ENCODE results near the gene ZNF329.

ZNF329 gene

DNA sequence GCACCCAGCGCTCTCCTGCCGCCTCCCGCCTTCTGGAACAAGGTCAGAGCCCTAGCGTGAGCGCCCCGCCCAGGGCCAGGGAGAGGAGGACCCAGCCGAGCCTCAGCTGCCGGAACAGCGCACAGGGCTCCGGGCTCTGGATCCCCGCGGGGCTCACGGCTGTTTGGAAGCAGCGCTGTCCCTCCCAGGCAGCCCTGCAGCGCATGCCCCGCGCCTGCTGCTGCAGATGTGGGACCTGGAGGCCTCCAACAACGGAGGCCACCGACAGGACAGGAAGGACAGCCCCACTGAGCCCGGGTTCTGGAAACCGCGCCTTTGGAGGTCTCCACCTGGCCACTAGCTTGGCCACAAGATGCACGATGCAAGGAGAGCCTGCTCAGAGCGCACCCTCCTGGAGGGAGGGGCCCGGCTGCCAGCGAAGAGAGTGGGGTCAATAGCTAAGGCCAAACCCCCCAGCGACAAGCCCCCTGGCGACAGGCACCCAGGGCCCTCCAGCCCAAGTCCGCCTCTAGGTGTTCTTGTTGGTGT lies 65.2 kb downstream of the ZNF329 start:
- Histone ChIP-seq H3K9ac (no peak overlapping the region), H3K27ac (no peak overlapping the region), H2AFZ (ENCODE audit: low read depth) (no peak overlapping the region), H3K27me3 (ENCODE audit: insufficient read depth, low read depth) (no peaks in the 10 kb centered on the region), H3K4me3 (IDR thresholded peaks at IDR 0.05; ENCODE audit: insufficient read depth, low read depth, low read length) (no peak overlapping the region), H3K4me1 (ENCODE audit: low read depth, poor library complexity, severe bottlenecking) (no peaks in the 10 kb centered on the region), H3K79me2 (ENCODE audit: insufficient read depth, low read depth) (no peaks in the 10 kb centered on the region), H3K36me3 (ENCODE audit: insufficient read depth) (no peaks in the 10 kb centered on the region), H3K4me2 (no peak overlapping the region), H4K20me1 (ENCODE audit: insufficient read depth) (no peaks in the 10 kb centered on the region)
- no peak for TF ChIP-seq CTCF (conservative IDR thresholded peaks at IDR 0.05; ENCODE audit: low read depth, low read length)

DNA sequence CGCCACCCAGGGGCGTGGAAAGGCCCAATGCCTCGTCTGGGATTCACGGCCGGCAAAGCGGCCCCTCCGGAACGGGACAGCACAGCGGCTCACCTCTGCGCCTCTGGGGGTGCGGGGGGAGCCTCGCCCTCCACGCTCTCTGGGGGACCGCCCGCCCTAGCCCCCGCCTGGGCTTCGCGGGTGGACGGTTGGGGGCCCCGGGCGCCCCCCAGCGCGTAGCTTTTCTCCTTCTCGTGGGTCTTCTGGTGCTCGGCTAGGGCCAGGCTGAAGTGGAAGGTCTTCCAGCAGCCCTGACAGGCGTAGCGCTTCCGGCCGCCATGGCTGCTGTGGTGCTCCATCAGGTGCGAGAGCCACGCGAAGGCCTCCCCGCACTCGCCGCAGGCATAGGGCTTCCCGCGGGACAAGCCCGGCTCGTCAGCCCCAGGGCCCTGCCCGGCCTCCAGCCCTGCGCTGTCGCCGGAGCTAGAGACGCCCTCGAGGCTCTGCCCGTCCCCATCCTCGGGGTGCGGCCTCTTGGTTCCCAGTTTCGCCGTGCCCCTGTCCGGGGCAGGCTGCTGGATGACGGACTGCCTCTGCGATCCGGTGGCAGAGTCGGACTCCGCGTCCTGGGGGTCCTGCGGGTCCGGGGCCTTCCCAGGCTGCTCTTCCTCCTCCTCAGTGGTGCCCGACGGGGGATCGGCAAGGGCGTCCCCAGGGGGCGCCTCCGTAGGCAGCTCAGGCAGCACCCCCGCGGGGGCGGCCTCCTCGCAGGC lies 65.8 kb downstream of the ZNF329 start:
- H3K4me3 ChIP-seq (IDR thresholded peaks at IDR 0.05; ENCODE audit: insufficient read depth, low read depth, low read length), result no peak overlapping the region

DNA sequence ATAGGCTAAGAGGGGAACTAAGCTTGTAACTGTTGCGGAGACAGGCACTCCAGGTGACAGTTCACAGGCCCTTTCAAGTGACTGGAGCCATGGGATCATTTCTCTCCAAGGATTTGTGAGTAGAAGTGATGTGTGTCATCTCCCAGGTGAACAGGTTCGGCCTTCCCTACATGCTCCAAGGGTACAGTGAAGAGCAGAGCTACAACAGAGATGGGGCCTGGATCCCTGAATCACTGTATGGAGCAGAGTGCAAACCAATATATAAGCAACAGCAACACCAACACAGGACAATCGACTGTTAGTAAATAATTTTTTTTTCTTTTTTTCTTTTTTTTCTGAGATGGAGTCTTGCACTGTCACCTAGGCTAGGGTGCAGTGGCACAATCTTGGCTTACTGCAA lies 67.6 kb downstream of the ZNF329 start:
- H3K36me3 ChIP-seq (ENCODE audit: insufficient read depth), result no peaks in the 10 kb centered on the region
- H3K27ac ChIP-seq, result no peak overlapping the region

More for the DNA sequence above, 65.8 kb downstream of the ZNF329 start:
- H3K27me3 ChIP-seq (ENCODE audit: insufficient read depth, low read depth), result no peaks in the 10 kb centered on the region
- no peaks in the 10 kb centered on the region for H4K20me1 ChIP-seq (ENCODE audit: insufficient read depth)
- H3K4me2 ChIP-seq, result no peak overlapping the region
- no peaks in the 10 kb centered on the region for H3K36me3 ChIP-seq (ENCODE audit: insufficient read depth)
- TF ChIP-seq CTCF (conservative IDR thresholded peaks at IDR 0.05; ENCODE audit: low read depth, low read length), result no peak
- no peak overlapping the region for H2AFZ ChIP-seq (ENCODE audit: low read depth)
- no peaks in the 10 kb centered on the region for H3K4me1 ChIP-seq (ENCODE audit: low read depth, poor library complexity, severe bottlenecking)
- H3K27ac ChIP-seq, result no peak overlapping the region
- H3K79me2 ChIP-seq (ENCODE audit: insufficient read depth, low read depth), result no peaks in the 10 kb centered on the region
- H3K9ac ChIP-seq, result no peak overlapping the region

DNA sequence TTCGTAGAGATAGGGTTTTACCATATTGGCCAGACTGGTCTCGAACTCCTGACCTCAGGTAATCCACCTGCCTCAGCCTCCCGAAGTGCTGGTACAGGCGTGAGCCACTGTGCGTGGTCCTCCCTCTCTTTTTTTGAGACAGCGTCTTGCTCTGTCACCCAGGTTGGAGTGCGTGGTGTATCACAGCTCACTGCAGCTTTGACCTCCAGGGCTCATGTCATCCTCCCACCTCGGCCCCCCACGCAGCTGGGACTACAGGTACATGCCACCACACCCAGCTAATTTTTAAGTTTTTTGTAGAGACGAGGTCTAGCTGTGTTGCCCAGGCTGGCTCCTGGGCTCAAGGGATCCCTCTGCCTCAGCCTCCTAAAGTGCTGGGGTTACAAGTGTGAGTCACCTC lies 70.8 kb downstream of the ZNF329 start:
- Histone ChIP-seq H2AFZ (ENCODE audit: low read depth) (no peak overlapping the region), H3K4me1 (ENCODE audit: low read depth, poor library complexity, severe bottlenecking) (no peaks in the 10 kb centered on the region), H4K20me1 (ENCODE audit: insufficient read depth) (no peaks in the 10 kb centered on the region), H3K79me2 (ENCODE audit: insufficient read depth, low read depth) (no peaks in the 10 kb centered on the region), H3K4me2 (no peak overlapping the region), H3K9ac (no peak overlapping the region), H3K27me3 (ENCODE audit: insufficient read depth, low read depth) (peaks cover 4% of the 10 kb centered on the region; the same call in 1 of the 2 replicates), H3K4me3 (IDR thresholded peaks at IDR 0.05; ENCODE audit: insufficient read depth, low read depth, low read length) (no peak overlapping the region), H3K36me3 (ENCODE audit: insufficient read depth) (no peaks in the 10 kb centered on the region), H3K27ac (no peak overlapping the region)
- no peak for TF ChIP-seq CTCF (conservative IDR thresholded peaks at IDR 0.05; ENCODE audit: low read depth, low read length)

More for the DNA sequence above, 67.6 kb downstream of the ZNF329 start:
- Histone ChIP-seq H3K79me2 (ENCODE audit: insufficient read depth, low read depth) (no peaks in the 10 kb centered on the region), H3K27me3 (ENCODE audit: insufficient read depth, low read depth) (no peaks in the 10 kb centered on the region), H3K4me2 (no peak overlapping the region), H2AFZ (ENCODE audit: low read depth) (no peak overlapping the region), H3K9ac (no peak overlapping the region), H3K4me3 (IDR thresholded peaks at IDR 0.05; ENCODE audit: insufficient read depth, low read depth, low read length) (no peak overlapping the region), H4K20me1 (ENCODE audit: insufficient read depth) (no peaks in the 10 kb centered on the region), H3K4me1 (ENCODE audit: low read depth, poor library complexity, severe bottlenecking) (no peaks in the 10 kb centered on the region)
- TF ChIP-seq CTCF (conservative IDR thresholded peaks at IDR 0.05; ENCODE audit: low read depth, low read length), result no peak
